Spleen (tissue), 7 donors: ENCODE measurements around the gene CPED1.

Experiments used
- CTCF ChIP-seq, 11 experiments: fragments of 200-600 bp in 7 of 11; fragments of 450-650 bp in 4 of 11; sonication (generic) in 4 of 11; IDR thresholded peaks in 8 of 11; conservative IDR thresholded peaks in 3 of 11; 1 replicate in 7 of 11; 2 replicates in 4 of 11; pipeline versions ENCODE4 v1.4.0 to v1.8.0; 2016 to 2021; ENCODE audit warnings: antibody characterized with exemption in 11 of 11, inconsistent platforms in 4 of 11, mild to moderate bottlenecking in 1 of 11
- POLR2AphosphoS5 ChIP-seq, 3 donors: sonication (generic); formaldehyde crosslinking; IDR thresholded peaks; one replicate each; pipeline ENCODE4 v1.5.1; 2017; ENCODE audit warnings: antibody characterized with exemption in 3 of 3
- donor health status: DM: no; HTN: no; CAD: no; lungs with moderate emphysema.
- donor health status: DM: no; HTN: no; CAD: no.
- donor health status: DM: no; HTN: no; CAD: no.

GRCh38 chr7:121163699-121164098 is 175.2 kb downstream of the CPED1 start:
- TF ChIP-seq CTCF (IDR thresholded peaks at IDR 0.05 in 8 of 11, conservative IDR thresholded peaks at IDR 0.05 in 3 of 11) (peak in 1 of 11 experiments; percentile 12), POLR2AphosphoS5 (IDR thresholded peaks at IDR 0.05) (no peak)
